ENCODE results near the gene CD86.

DNA sequence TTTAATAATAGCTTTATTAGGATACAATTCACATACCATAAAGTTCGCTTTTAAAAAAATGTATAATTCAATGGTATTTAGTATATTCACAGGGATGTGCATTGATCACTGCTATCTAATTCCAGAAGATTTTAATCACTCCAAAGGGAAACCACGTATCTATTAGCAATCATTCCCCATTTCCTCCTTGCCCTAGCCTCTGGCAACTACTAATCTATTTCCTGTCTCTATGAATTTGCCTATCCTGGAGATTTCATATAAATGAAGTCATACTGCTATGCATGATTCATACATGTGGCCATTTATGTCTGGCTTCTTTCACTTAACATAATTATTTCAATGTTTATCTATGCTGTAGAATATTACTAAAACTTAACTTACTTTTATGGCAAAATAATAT, 96.3 kb downstream of the CD86 start:
- TF ChIP-seq, protein P1, sequence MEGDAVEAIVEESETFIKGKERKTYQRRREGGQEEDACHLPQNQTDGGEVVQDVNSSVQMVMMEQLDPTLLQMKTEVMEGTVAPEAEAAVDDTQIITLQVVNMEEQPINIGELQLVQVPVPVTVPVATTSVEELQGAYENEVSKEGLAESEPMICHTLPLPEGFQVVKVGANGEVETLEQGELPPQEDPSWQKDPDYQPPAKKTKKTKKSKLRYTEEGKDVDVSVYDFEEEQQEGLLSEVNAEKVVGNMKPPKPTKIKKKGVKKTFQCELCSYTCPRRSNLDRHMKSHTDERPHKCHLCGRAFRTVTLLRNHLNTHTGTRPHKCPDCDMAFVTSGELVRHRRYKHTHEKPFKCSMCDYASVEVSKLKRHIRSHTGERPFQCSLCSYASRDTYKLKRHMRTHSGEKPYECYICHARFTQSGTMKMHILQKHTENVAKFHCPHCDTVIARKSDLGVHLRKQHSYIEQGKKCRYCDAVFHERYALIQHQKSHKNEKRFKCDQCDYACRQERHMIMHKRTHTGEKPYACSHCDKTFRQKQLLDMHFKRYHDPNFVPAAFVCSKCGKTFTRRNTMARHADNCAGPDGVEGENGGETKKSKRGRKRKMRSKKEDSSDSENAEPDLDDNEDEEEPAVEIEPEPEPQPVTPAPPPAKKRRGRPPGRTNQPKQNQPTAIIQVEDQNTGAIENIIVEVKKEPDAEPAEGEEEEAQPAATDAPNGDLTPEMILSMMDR (IDR thresholded peaks at IDR 0.05) = no peak
- no peak for TF ChIP-seq POLR2A (IDR thresholded peaks at IDR 0.05)

Measured in right lobe of liver (tissue), 4 donors.